Hepatocyte (in vitro differentiated cells): ENCODE results near the gene PPP1CA. TPM values are rescaled to one million over a fixed set of nuclear protein-coding genes. Genes with fewer than 3 reads are reported as not detected.

ENCODE experiments used
- DNase-seq: peaks from one replicate; pipeline ENCODE4 v3.0.0-alpha.2; 2016; ENCODE audit warnings: low spot score
- H2AFZ ChIP-seq: fragments of 200-600 bp; sonication (generic); 2 replicates; pipeline ENCODE4 v1.6.0; 2016; ENCODE audit warnings: antibody characterized with exemption, mild to moderate bottlenecking
- H3K27ac ChIP-seq: fragments of 200-600 bp; sonication (generic); 2 replicates; pipeline ENCODE4 v1.5.1; 2016; ENCODE audit warnings: mild to moderate bottlenecking
- H3K27me3 ChIP-seq: fragments of 200-600 bp; sonication (generic); 2 replicates; pipeline ENCODE4 v1.6.1; 2016
- H3K36me3 ChIP-seq: fragments of 200-600 bp; sonication (generic); replicated peaks from 2 replicates; pipeline ENCODE4 v1.5.1; 2016; ENCODE audit warnings: low read depth; ENCODE audit not compliant: insufficient read depth
- H3K4me1 ChIP-seq: fragments of 200-600 bp; sonication (generic); 2 replicates; pipeline ENCODE4 v1.5.1; 2016; ENCODE audit warnings: mild to moderate bottlenecking, moderate library complexity; ENCODE audit not compliant: insufficient read depth
- H3K4me2 ChIP-seq: fragments of 200-600 bp; sonication (generic); 2 replicates; pipeline ENCODE4 v1.6.0; 2016
- H3K4me3 ChIP-seq: fragments of 200-600 bp; sonication (generic); 2 replicates; pipeline ENCODE4 v1.5.1; 2016; ENCODE audit warnings: mild to moderate bottlenecking
- H3K79me2 ChIP-seq: fragments of 200-600 bp; sonication (generic); 2 replicates; pipeline ENCODE4 v1.6.0; 2017; ENCODE audit warnings: mild to moderate bottlenecking
- H3K9me2 ChIP-seq: fragments of 200-600 bp; sonication (generic); replicated peaks from 2 replicates; pipeline ENCODE4 v1.6.0; 2017; ENCODE audit warnings: mild to moderate bottlenecking; ENCODE audit not compliant: insufficient read depth
- H3K9me3 ChIP-seq: fragments of 200-600 bp; sonication (generic); 2 replicates; pipeline ENCODE4 v1.5.1; 2016; ENCODE audit warnings: low read depth, mild to moderate bottlenecking
- H4K20me1 ChIP-seq: fragments of 200-600 bp; sonication (generic); 2 replicates; pipeline ENCODE4 v1.6.0; 2016; ENCODE audit warnings: mild to moderate bottlenecking; ENCODE audit not compliant: insufficient read depth, poor library complexity, severe bottlenecking
- CTCF ChIP-seq: fragments of 200-600 bp; sonication (generic); IDR thresholded peaks from 2 replicates; pipeline ENCODE4 v1.5.1; 2016; ENCODE audit warnings: antibody characterized with exemption, mild to moderate bottlenecking; ENCODE audit not compliant: poor library complexity
- EZH2 ChIP-seq: fragments of 200-600 bp; sonication (generic); IDR thresholded peaks from 2 replicates; pipeline ENCODE4 v1.6.1; 2016; ENCODE audit warnings: antibody characterized with exemption, mild to moderate bottlenecking, borderline replicate concordance
- EZH2phosphoT487 ChIP-seq: fragments of 200-600 bp; sonication (generic); IDR thresholded peaks from one replicate; pipeline ENCODE4 v1.6.1; 2018; ENCODE audit warnings: antibody characterized with exemption, mild to moderate bottlenecking, low read depth, moderate library complexity; ENCODE audit not compliant: unreplicated experiment, severe bottlenecking
- WGBS: methylation state at CpG from one replicate; pipeline ENCODE4 v1.1.6; 2016; ENCODE audit warnings: low lambda C conversion rate; ENCODE audit errors: missing lambda C conversion rate; 5-methylcytosine and 5-hydroxymethylcytosine counted together
- polyA plus RNA-seq: library from polyadenylated mRNA; unstranded; fragments of >200 nt; fragmentation: Nextera tagmentation; extraction: Ambion mirVana; gene quantifications from 2 replicates; pipeline ENCODE4 v1.2.1, GENCODE V29; 2016
- total RNA-seq: library from RNA; depleted of rRNA; stranded (reverse); fragments of >200 nt; gene quantifications from 2 replicates; pipeline ENCODE4 v1.2.3, GENCODE V29; 2014

PPP1CA gene
- total and polyA plus RNA-seq, 2 experiments from 2014 or later = 146 to 242 TPM

- peaks cover 21% of the 10 kb centered on the region for H3K79me2 ChIP-seq
- peak within 1 kb of the TSS; percentile 96 for H3K27ac ChIP-seq
- no peaks in the 10 kb centered on the region for H3K27me3 ChIP-seq
- H3K9me3 ChIP-seq = no peaks in the 10 kb centered on the region
- H3K4me1 ChIP-seq = peaks cover 6% of the 10 kb centered on the region
- peak within 1 kb of the TSS; percentile 73 for H3K4me3 ChIP-seq
- peak; percentile 99 for DNase-seq
- H3K4me2 ChIP-seq = peak within 1 kb of the TSS; percentile 95
- H3K36me3 ChIP-seq = no peaks in the 10 kb centered on the region
- no peaks in the 10 kb centered on the region for H3K9me2 ChIP-seq
- TF ChIP-seq EZH2phosphoT487 (no peak), CTCF (no peak), EZH2 (no peak)
- no peaks in the 10 kb centered on the region for H4K20me1 ChIP-seq
- H2AFZ ChIP-seq = peak within 1 kb of the TSS; percentile 66
- 2% methylated on average over 55 of the region's 75 CpGs for WGBS
These were observed 10.1 kb downstream of the PPP1CA start, which contains the start of gene RAD9A for GRCh38 chr11:67391304-67392182. RAD9A (plus strand) TSS chr11:67391986; CDS start chr11:67392045, 59 bp downstream.

GRCh38 chr11:67390947-67391303, 10.7 kb downstream of the PPP1CA start:
- peak overlapping the region; percentile 66 for H2AFZ ChIP-seq
- WGBS = 12% methylated on average over 15 of the region's 15 CpGs
- TF ChIP-seq CTCF = no peak
- TF ChIP-seq EZH2 = no peak
- TF ChIP-seq EZH2phosphoT487 = no peak
- peak overlapping the region; percentile 95 for H3K4me2 ChIP-seq
- H3K4me1 ChIP-seq = peaks cover 6% of the 10 kb centered on the region
- DNase-seq = no peak
- H3K79me2 ChIP-seq = peaks cover 21% of the 10 kb centered on the region
- peak overlapping the region; percentile 96 for H3K27ac ChIP-seq
- H3K27me3 ChIP-seq = no peaks in the 10 kb centered on the region
- no peaks in the 10 kb centered on the region for H3K9me2 ChIP-seq
- no peaks in the 10 kb centered on the region for H3K9me3 ChIP-seq
- no peaks in the 10 kb centered on the region for H3K36me3 ChIP-seq
- peak overlapping the region; percentile 73 for H3K4me3 ChIP-seq
- no peaks in the 10 kb centered on the region for H4K20me1 ChIP-seq

GRCh38 chr11:67389477-67389876, 12.2 kb downstream of the PPP1CA start:
- H3K36me3 ChIP-seq = no peaks in the 10 kb centered on the region
- no peaks in the 10 kb centered on the region for H3K9me2 ChIP-seq
- H3K79me2 ChIP-seq = peaks cover 21% of the 10 kb centered on the region
- peaks cover 6% of the 10 kb centered on the region for H3K4me1 ChIP-seq
- H3K4me3 ChIP-seq = no peak overlapping the region
- no peak overlapping the region for H3K4me2 ChIP-seq
- WGBS = 56% methylated on average over 6 of the region's 6 CpGs
- no peak overlapping the region for H3K27ac ChIP-seq
- no peaks in the 10 kb centered on the region for H4K20me1 ChIP-seq
- DNase-seq = peak; percentile 62
- no peak overlapping the region for H2AFZ ChIP-seq
- H3K27me3 ChIP-seq = no peaks in the 10 kb centered on the region
- no peaks in the 10 kb centered on the region for H3K9me3 ChIP-seq
- no peak for TF ChIP-seq EZH2phosphoT487
- no peak for TF ChIP-seq EZH2
- TF ChIP-seq CTCF = peak; percentile 48
